Ishikawa (cell line): ENCODE results near the gene ZNF205.

Experiments
- CEBPB ChIP-seq: IDR thresholded peaks from 2 replicates; pipeline ENCODE4 v1.6.1; 2012
- CREB1 ChIP-seq: IDR thresholded peaks from 2 replicates; pipeline ENCODE4 v1.6.1; 2012; ENCODE audit warnings: low read depth
- EGR1 ChIP-seq: IDR thresholded peaks from 2 replicates; pipeline ENCODE4 v1.6.1; 2012
- EP300 ChIP-seq: IDR thresholded peaks from 2 replicates; pipeline ENCODE4 v1.6.1; 2012; ENCODE audit warnings: borderline replicate concordance
- FOXM1 ChIP-seq: IDR thresholded peaks from 2 replicates; pipeline ENCODE4 v1.6.1; 2012; ENCODE audit warnings: low read depth, borderline replicate concordance
- NFIC ChIP-seq: IDR thresholded peaks from 2 replicates; pipeline ENCODE4 v1.6.1; 2012
- RAD21 ChIP-seq: IDR thresholded peaks from 2 replicates; pipeline ENCODE4 v1.6.1; 2012; ENCODE audit warnings: low read depth
- TAF1 ChIP-seq: IDR thresholded peaks from 2 replicates; pipeline ENCODE4 v1.6.1; 2012; ENCODE audit warnings: low read depth, mild to moderate bottlenecking
- TCF12 ChIP-seq: IDR thresholded peaks from 2 replicates; pipeline ENCODE4 v1.6.1; 2012; ENCODE audit warnings: low read depth
- TEAD4 ChIP-seq: IDR thresholded peaks from 2 replicates; pipeline ENCODE4 v1.6.1; 2012
- ZBTB7A ChIP-seq: IDR thresholded peaks from 2 replicates; pipeline ENCODE4 v1.6.1; 2012; ENCODE audit warnings: low read depth
- TF ChIP-seq, protein P1 (sequence below): IDR thresholded peaks from 2 replicates; pipeline ENCODE4 v1.6.1; 2012; ENCODE audit warnings: low read depth, mild to moderate bottlenecking
- TF ChIP-seq, protein P2 (sequence below): IDR thresholded peaks from 2 replicates; pipeline ENCODE4 v1.6.1; 2012
- TF ChIP-seq, protein P3 (sequence below): IDR thresholded peaks from 2 replicates; pipeline ENCODE4 v1.6.1; 2012

Gene ZNF205

DNA sequence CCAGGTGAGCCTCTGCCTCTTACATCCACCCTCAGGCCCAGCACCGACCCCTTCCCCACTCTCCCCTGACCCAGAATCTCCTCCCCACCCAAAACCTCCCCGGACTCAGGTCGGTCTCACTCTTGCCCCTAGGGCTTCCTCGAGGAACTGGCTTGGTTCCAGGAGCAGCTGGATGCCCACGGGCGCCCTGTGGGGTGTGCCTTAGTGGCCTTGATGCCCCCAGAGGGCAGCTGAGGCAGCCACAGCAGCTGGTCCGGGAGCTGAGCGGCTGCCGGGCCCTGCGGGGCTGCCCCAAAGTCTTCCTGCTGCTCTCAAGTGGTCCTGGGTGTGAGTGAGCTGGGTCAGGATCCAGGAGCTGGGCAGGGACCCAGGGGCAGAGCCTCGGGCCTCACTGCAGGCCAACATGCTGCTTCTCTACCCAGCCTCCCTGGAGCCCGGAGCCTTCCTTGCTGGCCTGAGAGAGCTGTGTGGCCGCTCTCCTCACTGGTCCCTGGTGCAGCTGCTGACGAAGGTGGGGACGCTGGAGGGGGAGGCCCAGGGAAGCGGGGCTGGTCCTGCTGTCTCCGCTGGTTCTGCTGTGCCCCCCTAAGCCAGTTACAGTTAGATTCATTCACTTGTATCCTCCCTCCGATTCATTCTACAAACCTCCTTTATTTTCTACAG is 32.1 kb downstream of the ZNF205 start:
- TF ChIP-seq TAF1, result no peak
- TF ChIP-seq EGR1, result no peak
- no peak for TF ChIP-seq TCF12
- no peak for TF ChIP-seq TEAD4
- TF ChIP-seq RAD21, result no peak
- TF ChIP-seq EP300, result no peak
- TF ChIP-seq, protein P1, sequence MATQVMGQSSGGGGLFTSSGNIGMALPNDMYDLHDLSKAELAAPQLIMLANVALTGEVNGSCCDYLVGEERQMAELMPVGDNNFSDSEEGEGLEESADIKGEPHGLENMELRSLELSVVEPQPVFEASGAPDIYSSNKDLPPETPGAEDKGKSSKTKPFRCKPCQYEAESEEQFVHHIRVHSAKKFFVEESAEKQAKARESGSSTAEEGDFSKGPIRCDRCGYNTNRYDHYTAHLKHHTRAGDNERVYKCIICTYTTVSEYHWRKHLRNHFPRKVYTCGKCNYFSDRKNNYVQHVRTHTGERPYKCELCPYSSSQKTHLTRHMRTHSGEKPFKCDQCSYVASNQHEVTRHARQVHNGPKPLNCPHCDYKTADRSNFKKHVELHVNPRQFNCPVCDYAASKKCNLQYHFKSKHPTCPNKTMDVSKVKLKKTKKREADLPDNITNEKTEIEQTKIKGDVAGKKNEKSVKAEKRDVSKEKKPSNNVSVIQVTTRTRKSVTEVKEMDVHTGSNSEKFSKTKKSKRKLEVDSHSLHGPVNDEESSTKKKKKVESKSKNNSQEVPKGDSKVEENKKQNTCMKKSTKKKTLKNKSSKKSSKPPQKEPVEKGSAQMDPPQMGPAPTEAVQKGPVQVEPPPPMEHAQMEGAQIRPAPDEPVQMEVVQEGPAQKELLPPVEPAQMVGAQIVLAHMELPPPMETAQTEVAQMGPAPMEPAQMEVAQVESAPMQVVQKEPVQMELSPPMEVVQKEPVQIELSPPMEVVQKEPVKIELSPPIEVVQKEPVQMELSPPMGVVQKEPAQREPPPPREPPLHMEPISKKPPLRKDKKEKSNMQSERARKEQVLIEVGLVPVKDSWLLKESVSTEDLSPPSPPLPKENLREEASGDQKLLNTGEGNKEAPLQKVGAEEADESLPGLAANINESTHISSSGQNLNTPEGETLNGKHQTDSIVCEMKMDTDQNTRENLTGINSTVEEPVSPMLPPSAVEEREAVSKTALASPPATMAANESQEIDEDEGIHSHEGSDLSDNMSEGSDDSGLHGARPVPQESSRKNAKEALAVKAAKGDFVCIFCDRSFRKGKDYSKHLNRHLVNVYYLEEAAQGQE, result no peak
- TF ChIP-seq, protein P2, sequence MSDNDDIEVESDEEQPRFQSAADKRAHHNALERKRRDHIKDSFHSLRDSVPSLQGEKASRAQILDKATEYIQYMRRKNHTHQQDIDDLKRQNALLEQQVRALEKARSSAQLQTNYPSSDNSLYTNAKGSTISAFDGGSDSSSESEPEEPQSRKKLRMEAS, result no peak
- no peak for TF ChIP-seq CEBPB
- TF ChIP-seq, protein P3, sequence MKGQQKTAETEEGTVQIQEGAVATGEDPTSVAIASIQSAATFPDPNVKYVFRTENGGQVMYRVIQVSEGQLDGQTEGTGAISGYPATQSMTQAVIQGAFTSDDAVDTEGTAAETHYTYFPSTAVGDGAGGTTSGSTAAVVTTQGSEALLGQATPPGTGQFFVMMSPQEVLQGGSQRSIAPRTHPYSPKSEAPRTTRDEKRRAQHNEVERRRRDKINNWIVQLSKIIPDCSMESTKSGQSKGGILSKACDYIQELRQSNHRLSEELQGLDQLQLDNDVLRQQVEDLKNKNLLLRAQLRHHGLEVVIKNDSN, result no peak
- TF ChIP-seq CREB1, result no peak
- TF ChIP-seq ZBTB7A, result no peak

DNA sequence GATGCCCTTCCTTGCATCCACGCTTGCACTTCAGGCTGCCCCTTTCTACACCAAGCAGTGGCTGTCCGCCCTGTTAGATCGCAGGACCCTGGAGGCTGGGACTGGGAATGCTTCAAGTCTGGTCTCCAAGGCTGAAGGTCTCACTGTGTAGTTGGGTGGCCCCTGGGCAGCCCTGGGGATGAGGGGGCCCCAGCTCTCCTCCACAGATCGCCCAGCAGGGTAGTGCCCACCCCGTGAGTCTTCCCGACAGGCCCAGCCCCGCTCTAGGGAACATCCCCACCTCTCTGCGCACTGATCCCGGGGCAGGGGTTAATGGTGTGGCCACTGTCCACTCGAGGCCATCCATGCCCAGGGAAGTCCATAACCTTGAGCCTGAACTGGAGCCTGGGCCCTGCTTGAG is 32.8 kb downstream of the ZNF205 start:
- TF ChIP-seq, protein P3, result no peak
- TF ChIP-seq, protein P2, result no peak
- no peak for TF ChIP-seq CEBPB
- no peak for TF ChIP-seq EGR1
- TF ChIP-seq FOXM1, result no peak
- TF ChIP-seq TAF1, result no peak
- TF ChIP-seq, protein P1, result no peak

DNA sequence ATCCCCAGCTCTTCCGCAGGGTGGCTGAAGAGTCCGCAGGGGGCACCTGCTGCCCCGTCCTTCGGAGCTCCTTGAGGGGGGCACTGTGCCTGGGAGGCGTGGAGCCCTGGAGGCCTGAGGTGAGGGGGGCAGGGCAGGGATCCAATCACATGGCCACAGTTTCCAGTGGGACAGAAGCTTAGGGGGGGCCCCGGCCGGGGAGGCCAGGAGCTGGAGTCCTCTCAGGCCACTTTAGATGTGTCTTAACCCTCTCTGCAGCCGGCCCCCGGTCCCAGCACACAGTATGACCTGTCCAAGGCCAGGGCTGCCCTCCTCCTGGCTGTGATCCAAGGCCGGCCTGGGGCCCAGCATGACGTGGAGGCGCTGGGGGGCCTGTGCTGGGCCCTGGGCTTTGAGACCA is 33.3 kb downstream of the ZNF205 start:
- TF ChIP-seq, protein P2, result no peak
- TF ChIP-seq, protein P3, result no peak
- no peak for TF ChIP-seq TCF12
- no peak for TF ChIP-seq EP300
- no peak for TF ChIP-seq CREB1
- no peak for TF ChIP-seq FOXM1
- no peak for TF ChIP-seq TEAD4
- no peak for TF ChIP-seq ZBTB7A
- TF ChIP-seq EGR1, result no peak
- TF ChIP-seq NFIC, result no peak

DNA sequence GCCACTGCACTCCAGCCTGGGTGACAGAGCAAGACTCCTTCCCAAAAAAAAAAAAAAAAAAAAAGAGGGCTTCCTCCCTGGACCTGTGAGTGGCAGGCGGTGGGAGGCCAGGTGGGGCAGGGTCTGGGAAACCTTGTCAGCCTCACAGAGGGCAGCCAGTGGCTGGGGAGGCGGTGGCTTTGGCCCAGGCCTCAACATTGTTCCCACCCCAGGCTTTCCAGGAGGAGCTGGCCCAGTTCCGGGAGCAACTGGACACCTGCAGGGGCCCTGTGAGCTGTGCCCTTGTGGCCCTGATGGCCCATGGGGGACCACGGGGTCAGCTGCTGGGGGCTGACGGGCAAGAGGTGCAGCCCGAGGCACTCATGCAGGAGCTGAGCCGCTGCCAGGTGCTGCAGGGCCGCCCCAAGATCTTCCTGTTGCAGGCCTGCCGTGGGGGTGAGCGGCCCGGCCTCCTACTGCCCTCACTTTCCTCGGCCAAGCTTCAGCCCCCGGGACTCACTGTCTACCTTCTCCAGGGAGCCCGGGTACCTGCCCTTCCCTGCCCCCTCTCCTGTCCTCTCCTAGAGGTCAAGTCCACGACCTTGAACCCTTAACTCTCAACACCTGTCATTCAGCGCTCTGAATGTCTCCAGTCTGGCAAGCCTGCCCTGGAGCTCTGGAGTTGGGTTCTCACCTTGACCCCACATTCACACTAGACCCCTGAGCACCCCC is 34.8 kb downstream of the ZNF205 start:
- no peak for TF ChIP-seq EP300
- TF ChIP-seq, protein P2, result no peak
- no peak for TF ChIP-seq RAD21
- no peak for TF ChIP-seq CREB1
- no peak for TF ChIP-seq EGR1
- TF ChIP-seq, protein P1, result no peak
